CD4-positive, alpha-beta memory T cell (primary cell): ENCODE results near the gene DPH3. TPM values are rescaled to one million over a fixed set of nuclear protein-coding genes. Genes with fewer than 3 reads are reported as not detected.
A peak's percentile ranks its signal among the peaks of the same experiment; 100 is the strongest.

Source experiments
- CTCF ChIA-PET: fragments of 350-600 bp; sonication (Branson Sonifier 250); formaldehyde crosslinking; loops from one replicate; lab custom pipeline; 2021; ENCODE audit warnings: inconsistent platforms; ENCODE audit not compliant: partially characterized antibody; lab: Charles Lee
- POLR2A ChIA-PET: fragments of 350-600 bp; sonication (Branson Sonifier 250); formaldehyde crosslinking; loops from one replicate; lab custom pipeline; 2021; ENCODE audit not compliant: partially characterized antibody; lab: Charles Lee
- DNase-seq, 5 donors: peaks; one replicate each; pipeline versions ENCODE4 v3.0.0 to v3.0.0-alpha.2; 2020 to 2022; ENCODE audit warnings: mixed read lengths in 1 of 5
- H3K27ac ChIP-seq: one replicate; pipeline ENCODE4 v1.7.0; 2013; ENCODE audit warnings: low read depth, low read length
- H3K27me3 ChIP-seq: 2 replicates; pipeline ENCODE4 v1.7.0; 2013; ENCODE audit warnings: mild to moderate bottlenecking, low read length, moderate library complexity; ENCODE audit not compliant: insufficient read depth
- H3K36me3 ChIP-seq: 2 replicates; pipeline ENCODE4 v1.7.0; 2013; ENCODE audit warnings: mild to moderate bottlenecking, low read length, moderate library complexity; ENCODE audit not compliant: insufficient read depth
- H3K4me1 ChIP-seq: 2 replicates; pipeline ENCODE4 v1.7.0; 2013; ENCODE audit warnings: mild to moderate bottlenecking, low read length, moderate library complexity; ENCODE audit not compliant: insufficient read depth
- H3K4me3 ChIP-seq, 2 donors: one replicate each; pipeline ENCODE4 v1.7.0; 2013; ENCODE audit warnings: low read length in 2 of 2, mild to moderate bottlenecking in 1 of 2
- H3K9me3 ChIP-seq, 2 donors: one replicate each; pipeline ENCODE4 v1.7.0; 2013; ENCODE audit warnings: low read length in 2 of 2, control low read depth in 1 of 2; ENCODE audit not compliant: control insufficient read depth in 1 of 2
- H3K27ac Mint-ChIP-seq, 7 donors: one replicate each; pipeline ENCODE4 v1.8.0; 2020 to 2021; ENCODE audit warnings: mixed read lengths in 7 of 7, mild to moderate bottlenecking in 6 of 7, inconsistent platforms in 3 of 7, moderate library complexity in 3 of 7
- H3K27me3 Mint-ChIP-seq, 2 donors: one replicate each; pipeline ENCODE4 v1.8.0; 2020 to 2021; ENCODE audit warnings: mixed read lengths in 2 of 2
- H3K36me3 Mint-ChIP-seq, 2 donors: one replicate each; pipeline ENCODE4 v1.8.0; 2020 to 2021; ENCODE audit warnings: mixed read lengths in 2 of 2, inconsistent platforms in 1 of 2, mild to moderate bottlenecking in 1 of 2
- H3K4me1 Mint-ChIP-seq, 4 donors: one replicate each; pipeline ENCODE4 v1.8.0; 2020 to 2021; ENCODE audit warnings: mixed read lengths in 4 of 4, mild to moderate bottlenecking in 1 of 4
- H3K4me3 Mint-ChIP-seq, 8 donors: one replicate each; pipeline ENCODE4 v1.8.0; 2020 to 2021; ENCODE audit warnings: mixed read lengths in 8 of 8, mild to moderate bottlenecking in 7 of 8, moderate library complexity in 6 of 8, inconsistent platforms in 3 of 8
- H3K9me3 Mint-ChIP-seq, 8 donors: one replicate each; pipeline ENCODE4 v1.8.0; 2020 to 2021; ENCODE audit warnings: mixed read lengths in 8 of 8, mild to moderate bottlenecking in 5 of 8, inconsistent platforms in 3 of 8, moderate library complexity in 1 of 8
- intact Hi-C: fragments of 100-400 bp; cut with micrococcal nuclease; formaldehyde crosslinking; loops from one replicate; pipeline ENCODE4 v1.15.1; 2023
- polyA plus RNA-seq, 2 donors: library from polyadenylated mRNA; unstranded; fragments of 300-500 nt; fragmentation: Illumina TruSeq; gene quantifications; one replicate each; pipeline ENCODE4 v1.2.3, GENCODE V29; 2021
- total RNA-seq, 2 experiments: library from RNA; stranded (reverse); gene quantifications; one replicate each; pipeline ENCODE4 v1.2.3, GENCODE V29; 2021

Gene DPH3
- total and polyA plus RNA-seq, 4 experiments from 2014 or later = 15.2 to 39.7 (median 17.5) TPM

- no peak for DNase-seq
- ChIA-PET CTCF (interaction anchor here (0.7 to 1.5 kb wide), 3 partner anchors 13 to 36 kb away, joined by 3 to 4 read pairs (median 3); partner anchors contain the start of genes DPH3 and OXNAD1), POLR2A (interaction anchor here (1.2 kb wide), 1 partner anchor 13 kb away, joined by 3 read pairs; the partner anchor contains the start of genes DPH3 and OXNAD1)
- Mint-ChIP-seq H3K4me3 (no peak overlapping the region), H3K9me3 (peaks cover 0 to 1% (median 0%) of the 10 kb centered on the region in 8 donors), H3K27me3 (no peaks in the 10 kb centered on the region), H3K4me1 (peaks cover 7 to 17% (median 10%) of the 10 kb centered on the region in 4 donors), H3K36me3 (no peaks in the 10 kb centered on the region), H3K27ac (peak overlapping the region in 2 of 7 donors; percentile 2 to 8)
- Histone ChIP-seq H3K4me3 (no peak overlapping the region), H3K4me1 (peaks cover 6% of the 10 kb centered on the region), H3K27me3 (no peaks in the 10 kb centered on the region), H3K9me3 (no peaks in the 10 kb centered on the region), H3K27ac (no peak overlapping the region), H3K36me3 (no peaks in the 10 kb centered on the region)
- intact Hi-C loops = no loop called here
Measured at GRCh38 chr3:16251316-16252085, 13.2 kb downstream of the DPH3 start.

GRCh38 chr3:16249886-16250285, 14.9 kb downstream of the DPH3 start:
- Mint-ChIP-seq H3K36me3 (no peaks in the 10 kb centered on the region), H3K4me1 (peaks cover 6 to 17% (median 9%) of the 10 kb centered on the region in 4 donors), H3K27me3 (no peaks in the 10 kb centered on the region), H3K9me3 (peaks cover 0 to 1% (median 0%) of the 10 kb centered on the region in 8 donors), H3K4me3 (no peak overlapping the region), H3K27ac (no peak overlapping the region)
- no peaks in the 10 kb centered on the region for H3K27me3 ChIP-seq
- no peaks in the 10 kb centered on the region for H3K9me3 ChIP-seq
- H3K4me1 ChIP-seq = peaks cover 5% of the 10 kb centered on the region
- intact Hi-C loops = no loop called here
- H3K4me3 ChIP-seq = no peak overlapping the region
- CTCF ChIA-PET = no interaction called here
- no peaks in the 10 kb centered on the region for H3K36me3 ChIP-seq
- DNase-seq = no peak
- POLR2A ChIA-PET = no interaction called here
- no peak overlapping the region for H3K27ac ChIP-seq

- H3K9me3 Mint-ChIP-seq = peaks cover 0 to 1% (median 0%) of the 10 kb centered on the region in 8 donors
- no peaks in the 10 kb centered on the region for H3K27me3 Mint-ChIP-seq
- no peak overlapping the region for H3K27ac Mint-ChIP-seq
- H3K27me3 ChIP-seq = no peaks in the 10 kb centered on the region
- H3K4me1 Mint-ChIP-seq = peaks cover 4 to 17% (median 9%) of the 10 kb centered on the region in 4 donors
- no peaks in the 10 kb centered on the region for H3K9me3 ChIP-seq
- no peak overlapping the region for H3K4me3 ChIP-seq
- no peak overlapping the region for H3K27ac ChIP-seq
- no peak overlapping the region for H3K4me3 Mint-ChIP-seq
- DNase-seq = no peak
- ChIA-PET POLR2A (no interaction called here), CTCF (interaction anchor here (0.9 to 2.5 kb wide), 4 partner anchors 15 to 1045 kb away, joined by 3 to 12 read pairs (median 3); partner anchors contain the start of genes DPH3 and OXNAD1)
- H3K36me3 ChIP-seq = no peaks in the 10 kb centered on the region
- peaks cover 3% of the 10 kb centered on the region for H3K4me1 ChIP-seq
- H3K36me3 Mint-ChIP-seq = no peaks in the 10 kb centered on the region
- intact Hi-C loops = no loop called here
Measured at GRCh38 chr3:16249336-16249735, 15.4 kb downstream of the DPH3 start.

GRCh38 chr3:16248556-16248955, 16.2 kb downstream of the DPH3 start:
- H3K27ac ChIP-seq = no peak overlapping the region
- Mint-ChIP-seq H3K4me3 (no peak overlapping the region), H3K9me3 (peaks cover 0 to 1% (median 0%) of the 10 kb centered on the region in 8 donors), H3K4me1 (peaks cover 6 to 17% (median 9%) of the 10 kb centered on the region in 4 donors), H3K27ac (no peak overlapping the region), H3K36me3 (no peaks in the 10 kb centered on the region), H3K27me3 (no peaks in the 10 kb centered on the region)
- no peaks in the 10 kb centered on the region for H3K9me3 ChIP-seq
- intact Hi-C loops = no loop called here
- peaks cover 3% of the 10 kb centered on the region for H3K4me1 ChIP-seq
- CTCF ChIA-PET = interaction anchor here (0.9 to 2.5 kb wide), 9 partner anchors 10 to 1044 kb away, joined by 3 to 12 read pairs (median 4); partner anchors contain the start of genes DPH3 and OXNAD1
- no peaks in the 10 kb centered on the region for H3K36me3 ChIP-seq
- H3K27me3 ChIP-seq = no peaks in the 10 kb centered on the region
- POLR2A ChIA-PET = no interaction called here
- no peak overlapping the region for H3K4me3 ChIP-seq
- DNase-seq = no peak

- Histone ChIP-seq H3K4me1 (peaks cover 3% of the 10 kb centered on the region), H3K9me3 (no peaks in the 10 kb centered on the region), H3K4me3 (no peak overlapping the region), H3K27me3 (no peaks in the 10 kb centered on the region), H3K27ac (no peak overlapping the region), H3K36me3 (no peaks in the 10 kb centered on the region)
- intact Hi-C loops = loop anchor here (1.0 kb wide), 4 partner anchors 17 to 1139 kb away; partner anchors contain the start of gene DPH3
- DNase-seq = peak; percentile 73 to 78 (median 75)
- ChIA-PET POLR2A (no interaction called here), CTCF (interaction anchor here (1.0 to 2.5 kb wide), 10 partner anchors 11 to 1044 kb away, joined by 3 to 12 read pairs (median 4); partner anchors contain the start of genes DPH3 and OXNAD1)
- Mint-ChIP-seq H3K9me3 (peaks cover 0 to 1% (median 0%) of the 10 kb centered on the region in 8 donors), H3K4me1 (peaks cover 6 to 17% (median 9%) of the 10 kb centered on the region in 4 donors), H3K27ac (peak overlapping the region in 1 of 7 donors; percentile 32), H3K27me3 (no peaks in the 10 kb centered on the region), H3K36me3 (no peaks in the 10 kb centered on the region), H3K4me3 (peak overlapping the region in 5 of 8 donors; percentile 10 to 57 (median 38))
Measured at GRCh38 chr3:16247282-16248061, 17.3 kb downstream of the DPH3 start.

- Histone ChIP-seq H3K27ac (no peak overlapping the region), H3K4me1 (peaks cover 3% of the 10 kb centered on the region), H3K36me3 (no peaks in the 10 kb centered on the region), H3K27me3 (no peaks in the 10 kb centered on the region), H3K4me3 (no peak overlapping the region), H3K9me3 (no peaks in the 10 kb centered on the region)
- peaks cover 0 to 1% (median 0%) of the 10 kb centered on the region in 8 donors for H3K9me3 Mint-ChIP-seq
- H3K4me3 Mint-ChIP-seq = no peak overlapping the region
- H3K27ac Mint-ChIP-seq = no peak overlapping the region
- ChIA-PET CTCF (interaction anchor here (0.7 to 1.4 kb wide), 3 partner anchors 191 to 430 kb away, joined by 3 to 5 read pairs (median 3); no protein-coding TSS in a partner anchor), POLR2A (no interaction called here)
- H3K4me1 Mint-ChIP-seq = peaks cover 6 to 17% (median 10%) of the 10 kb centered on the region in 4 donors
- intact Hi-C loops = no loop called here
- no peaks in the 10 kb centered on the region for H3K27me3 Mint-ChIP-seq
- no peak for DNase-seq
- no peaks in the 10 kb centered on the region for H3K36me3 Mint-ChIP-seq
Measured at GRCh38 chr3:16245609-16246008, 19.1 kb downstream of the DPH3 start.
